OCI-LY7 (cell line): ENCODE results near the gene ZIC5.

ENCODE experiments used
- EZH2phosphoT487 ChIP-seq: fragments of 200-600 bp; sonication (generic); IDR thresholded peaks from 2 replicates; pipeline ENCODE4 v1.6.1; 2018; ENCODE audit warnings: low read depth, borderline replicate concordance, mild to moderate bottlenecking, mixed run types, antibody characterized with exemption, low read length, moderate library complexity, mixed read lengths
- TF ChIP-seq, protein P1 (sequence below): fragments of 200-600 bp; sonication (generic); conservative IDR thresholded peaks from 2 replicates; pipeline ENCODE4 v1.5.1; 2014; ENCODE audit warnings: mild to moderate bottlenecking, antibody characterized with exemption, low read length, moderate library complexity, mixed read lengths

GRCh38 chr13:99959127-99959539, 12.4 kb downstream of the ZIC5 start:
- TF ChIP-seq, protein P1, sequence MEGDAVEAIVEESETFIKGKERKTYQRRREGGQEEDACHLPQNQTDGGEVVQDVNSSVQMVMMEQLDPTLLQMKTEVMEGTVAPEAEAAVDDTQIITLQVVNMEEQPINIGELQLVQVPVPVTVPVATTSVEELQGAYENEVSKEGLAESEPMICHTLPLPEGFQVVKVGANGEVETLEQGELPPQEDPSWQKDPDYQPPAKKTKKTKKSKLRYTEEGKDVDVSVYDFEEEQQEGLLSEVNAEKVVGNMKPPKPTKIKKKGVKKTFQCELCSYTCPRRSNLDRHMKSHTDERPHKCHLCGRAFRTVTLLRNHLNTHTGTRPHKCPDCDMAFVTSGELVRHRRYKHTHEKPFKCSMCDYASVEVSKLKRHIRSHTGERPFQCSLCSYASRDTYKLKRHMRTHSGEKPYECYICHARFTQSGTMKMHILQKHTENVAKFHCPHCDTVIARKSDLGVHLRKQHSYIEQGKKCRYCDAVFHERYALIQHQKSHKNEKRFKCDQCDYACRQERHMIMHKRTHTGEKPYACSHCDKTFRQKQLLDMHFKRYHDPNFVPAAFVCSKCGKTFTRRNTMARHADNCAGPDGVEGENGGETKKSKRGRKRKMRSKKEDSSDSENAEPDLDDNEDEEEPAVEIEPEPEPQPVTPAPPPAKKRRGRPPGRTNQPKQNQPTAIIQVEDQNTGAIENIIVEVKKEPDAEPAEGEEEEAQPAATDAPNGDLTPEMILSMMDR: no peak
- TF ChIP-seq EZH2phosphoT487: no peak
